ENCODE results near the gene RGR.

- TF ChIP-seq POLR2A (IDR thresholded peaks at IDR 0.05; ENCODE audit: borderline replicate concordance, extremely low read depth, insufficient read depth, insufficient read length) (no peak), EZH2 (IDR thresholded peaks at IDR 0.05) (peak; percentile 58; the same call in 1 of the 2 replicates), CTCF (IDR thresholded peaks at IDR 0.05 in 2 of 3, conservative IDR thresholded peaks at IDR 0.05 in 1 of 3; ENCODE audit: borderline replicate concordance in 1 of 3, insufficient read depth in 1 of 3, low read depth in 2 of 3, low read length in 2 of 3) (no peak), YY1 (IDR thresholded peaks at IDR 0.05; ENCODE audit: extremely low read depth, insufficient replicate concordance, low read depth, low read length) (no peak), POLR2AphosphoS5 (IDR thresholded peaks at IDR 0.05; ENCODE audit: low read depth, low read length) (no peak), TCF7L2 (IDR thresholded peaks at IDR 0.05; ENCODE audit: borderline replicate concordance, extremely low read depth, insufficient read depth, insufficient read length) (no peak)
These were observed 44.8 kb downstream of the RGR start for GRCh38 chr10:84289521-84290200.

Measured in HCT116 (cell line).